Right lobe of liver (tissue), 4 donors: ENCODE results near the gene RYR3.

Experiments
- CTCF ChIP-seq, 4 donors: fragments of 200-600 bp in 3 of 4; fragments of 450-650 bp in 1 of 4; IDR thresholded peaks; one replicate each; pipeline versions ENCODE4 v1.5.1 to v1.8.0; 2016 to 2022; ENCODE audit warnings: antibody characterized with exemption in 4 of 4, mild to moderate bottlenecking in 2 of 4
- POLR2A ChIP-seq: fragments of 450-650 bp; IDR thresholded peaks from one replicate; pipeline ENCODE4 v1.6.1; 2017; ENCODE audit warnings: antibody characterized with exemption, mild to moderate bottlenecking
- donor health status: DM: no; HTN: no; CAD: no.
- donor health status: DM: no; HTN: no; CAD: no.
- donor health status: DM: no; HTN: yes; CAD: no.

DNA sequence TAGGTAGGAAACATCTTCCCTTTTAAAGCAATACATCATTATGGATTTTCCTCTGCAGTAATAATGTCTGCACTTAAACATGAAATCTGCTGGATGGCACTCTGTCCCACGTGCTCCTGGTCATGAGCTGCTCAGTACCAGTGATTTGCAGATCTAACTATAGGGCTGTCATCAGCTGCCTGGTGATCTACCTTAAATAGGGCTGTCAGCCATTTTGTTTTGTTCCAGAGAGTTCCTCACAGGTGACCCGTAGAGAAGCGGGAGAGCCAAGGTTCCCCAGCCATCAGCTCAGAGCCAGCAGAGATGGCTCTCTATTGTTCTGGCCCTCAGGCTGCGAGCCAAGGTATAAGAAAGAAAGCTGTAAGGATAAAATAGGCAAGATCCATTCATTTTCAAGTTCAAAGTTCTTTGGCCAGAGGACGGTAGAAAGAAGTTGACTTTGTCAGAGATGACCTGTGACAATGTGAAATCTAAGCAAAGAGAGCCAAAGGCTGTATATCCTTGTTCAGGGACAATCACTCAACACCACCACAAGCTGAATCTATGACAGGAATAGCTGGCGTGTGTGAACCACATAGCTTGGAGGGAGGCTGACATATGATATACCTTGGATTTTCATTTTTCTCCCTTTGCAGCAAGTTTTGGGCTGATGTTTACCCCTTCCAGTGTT is 156.5 kb downstream of the RYR3 start:
- TF ChIP-seq CTCF (IDR thresholded peaks at IDR 0.05) (no peak), POLR2A (no peak)
